Effector memory CD4-positive, alpha-beta T cell (primary cell): ENCODE measurements around the gene CBS.
"Not testable (repeated sequence)": the region's sequence is repeated elsewhere in the genome, so short reads cannot be mapped to it uniquely, and the experiment has no call there.

Experiments
- DNase-seq, 3 donors: peaks; one replicate each; pipeline ENCODE4 v3.0.0-alpha.2; 2020
- H3K27ac ChIP-seq: 2 replicates; pipeline ENCODE4 v1.7.0; 2013; ENCODE audit warnings: mild to moderate bottlenecking, low read length, moderate library complexity; ENCODE audit not compliant: insufficient read depth, poor library complexity, severe bottlenecking
- H3K27me3 ChIP-seq: replicated peaks from 2 replicates; pipeline ENCODE4 v1.7.0; 2013; ENCODE audit warnings: mild to moderate bottlenecking, low read length; ENCODE audit not compliant: insufficient read depth, control insufficient read depth, poor library complexity, severe bottlenecking
- H3K36me3 ChIP-seq: 2 replicates; pipeline ENCODE4 v1.7.0; 2013; ENCODE audit warnings: mild to moderate bottlenecking, low read length, moderate library complexity; ENCODE audit not compliant: control insufficient read depth, insufficient read depth
- H3K4me1 ChIP-seq: 2 replicates; pipeline ENCODE4 v1.7.0; 2013; ENCODE audit warnings: low read length, mild to moderate bottlenecking; ENCODE audit not compliant: control insufficient read depth, insufficient read depth, poor library complexity, severe bottlenecking
- H3K4me3 ChIP-seq: 2 replicates; pipeline ENCODE4 v1.7.0; 2013; ENCODE audit warnings: low read length, low read depth, mild to moderate bottlenecking; ENCODE audit not compliant: insufficient read depth, poor library complexity, severe bottlenecking
- H3K9me3 ChIP-seq: 2 replicates; pipeline ENCODE4 v1.7.0; 2013; ENCODE audit warnings: mild to moderate bottlenecking, low read length, moderate library complexity; ENCODE audit not compliant: control insufficient read depth

The CBS gene

DNA sequence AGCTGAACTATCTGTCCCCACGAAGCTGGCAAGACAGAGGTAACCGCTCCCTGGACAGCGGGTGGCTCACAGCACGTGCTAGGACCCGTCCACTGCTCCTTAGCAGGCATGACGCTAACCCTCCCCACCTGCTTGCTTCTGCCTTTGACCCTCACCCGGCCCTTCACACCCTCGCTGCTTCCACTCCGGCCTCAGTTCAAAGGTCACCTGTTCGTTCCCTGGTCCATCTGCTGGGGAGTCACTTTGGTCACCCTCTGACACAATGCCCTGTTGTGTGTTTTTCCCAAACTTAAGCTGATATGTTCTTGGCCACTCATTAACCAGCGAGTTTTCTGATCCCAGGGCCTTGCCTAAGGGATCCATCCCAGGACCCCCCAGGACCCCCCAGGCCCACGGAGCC lies 7.6 kb downstream of the CBS start:
- not testable (repeated sequence) for H3K4me1 ChIP-seq, H3K36me3 ChIP-seq, H3K27ac ChIP-seq, DNase-seq, H3K27me3 ChIP-seq, H3K4me3 ChIP-seq, H3K9me3 ChIP-seq

DNA sequence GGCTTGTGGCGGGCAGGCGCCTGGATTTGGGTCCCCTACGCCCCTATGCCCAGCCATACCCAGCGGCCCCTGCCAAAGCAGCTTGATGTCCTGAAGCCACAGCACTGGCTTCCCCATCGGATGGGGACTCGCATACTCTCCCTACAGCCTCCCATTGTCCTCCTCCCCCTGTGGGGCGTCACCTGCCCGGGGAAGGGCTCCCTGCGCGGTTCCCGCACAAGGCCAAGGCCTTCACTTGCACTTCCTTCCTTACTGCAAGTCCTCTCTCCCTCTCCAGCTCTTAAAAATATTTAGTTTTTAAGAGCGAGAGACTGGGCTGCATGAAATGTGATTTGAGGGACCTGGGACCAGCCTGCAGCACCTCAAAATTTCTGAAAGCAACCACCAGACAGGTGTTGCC lies 8.9 kb downstream of the CBS start:
- H3K9me3 ChIP-seq, H3K4me3 ChIP-seq, H3K27me3 ChIP-seq, H3K27ac ChIP-seq, DNase-seq, H3K4me1 ChIP-seq, H3K36me3 ChIP-seq: not testable (repeated sequence)

DNA sequence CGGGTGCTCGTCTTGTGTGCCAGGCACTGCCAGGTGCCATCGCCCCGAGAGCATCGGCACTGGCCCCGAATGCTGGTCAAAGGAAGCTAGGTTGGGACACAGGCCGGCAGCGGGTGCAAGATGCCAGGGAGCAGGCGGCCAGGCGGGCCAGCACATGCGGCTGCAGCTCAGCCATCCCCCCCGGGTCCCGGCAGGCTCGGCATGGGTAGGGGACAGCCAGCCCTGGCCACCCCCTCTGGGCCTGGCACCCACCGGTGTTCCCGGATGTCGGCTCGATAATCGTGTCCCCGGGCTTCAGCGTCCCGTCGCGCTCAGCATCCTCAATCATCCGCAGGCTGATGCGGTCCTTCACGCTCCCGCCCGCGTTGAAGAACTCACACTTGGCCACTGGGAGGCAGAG lies 9.6 kb downstream of the CBS start:
- H3K27me3 ChIP-seq, H3K27ac ChIP-seq, H3K9me3 ChIP-seq, H3K4me3 ChIP-seq, H3K36me3 ChIP-seq, H3K4me1 ChIP-seq, DNase-seq: not testable (repeated sequence)

DNA sequence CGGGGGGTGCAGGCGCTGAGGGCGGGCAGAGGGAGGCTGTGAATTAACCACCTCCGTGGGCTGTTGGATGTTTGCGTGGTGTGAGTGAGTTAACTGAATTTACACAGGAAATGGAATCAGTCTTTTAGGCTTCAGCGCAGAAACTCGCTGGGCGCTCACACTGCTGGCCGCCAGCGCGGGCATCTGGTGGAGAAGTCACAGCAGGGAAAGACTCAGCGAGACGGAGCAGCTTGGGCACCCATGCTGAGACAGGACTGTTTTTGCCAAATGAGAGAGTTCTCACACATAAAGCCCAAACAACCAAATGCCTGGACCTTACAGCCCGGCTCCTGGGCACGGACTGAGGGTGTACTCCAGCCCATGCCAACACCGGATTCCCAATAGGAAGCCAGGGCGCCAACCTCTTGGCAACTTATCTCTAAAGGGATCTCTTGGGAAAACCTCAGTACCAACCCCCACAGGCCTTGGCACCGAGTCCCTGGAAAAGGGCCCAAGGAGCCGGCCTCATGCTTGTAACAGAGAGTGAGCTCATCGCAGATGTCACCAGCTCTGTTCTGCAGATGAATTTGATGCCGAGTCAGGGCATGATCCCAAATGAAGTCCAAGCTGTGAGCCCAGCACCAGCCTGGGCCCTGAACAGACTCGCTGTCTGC lies 11.2 kb downstream of the CBS start:
- not testable (repeated sequence) for H3K36me3 ChIP-seq, H3K27me3 ChIP-seq, H3K4me3 ChIP-seq, H3K27ac ChIP-seq, H3K4me1 ChIP-seq, DNase-seq, H3K9me3 ChIP-seq

DNA sequence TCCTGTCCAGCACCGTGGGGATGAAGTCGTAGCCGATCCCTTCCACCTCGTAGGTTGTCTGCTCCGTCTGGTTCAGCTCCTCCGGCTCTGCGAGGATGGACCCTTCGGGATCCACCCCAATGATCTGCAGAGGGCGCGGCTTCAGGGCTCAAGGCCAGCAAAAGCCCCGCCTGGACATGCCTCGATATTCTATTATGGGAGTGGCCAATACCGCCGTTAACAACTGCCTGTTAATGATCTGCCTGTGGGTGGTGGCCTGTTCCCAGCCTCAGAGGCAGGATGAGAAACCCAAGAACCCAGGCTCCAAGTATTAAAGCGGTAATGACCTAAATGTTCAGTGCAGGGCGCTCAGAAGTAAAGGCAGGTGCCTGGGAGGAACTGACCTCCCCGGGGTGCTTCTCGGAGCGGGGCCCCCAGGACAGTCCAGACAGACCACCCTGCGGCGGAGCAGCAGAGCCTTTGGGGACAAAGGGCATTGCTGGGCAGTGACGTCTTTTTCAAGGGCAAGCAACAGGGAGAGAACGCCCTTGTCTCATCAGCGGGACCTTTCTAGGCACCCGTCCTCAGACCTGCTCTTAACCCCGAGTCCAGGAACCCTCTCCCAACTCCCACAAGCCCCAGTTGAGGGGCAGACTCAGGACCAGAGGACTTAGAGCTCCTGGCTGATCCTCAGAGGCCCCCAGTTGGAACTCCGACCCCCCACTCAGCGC lies 12.5 kb downstream of the CBS start:
- H3K27ac ChIP-seq, H3K4me1 ChIP-seq, DNase-seq, H3K9me3 ChIP-seq, H3K27me3 ChIP-seq, H3K4me3 ChIP-seq, H3K36me3 ChIP-seq: not testable (repeated sequence)

DNA sequence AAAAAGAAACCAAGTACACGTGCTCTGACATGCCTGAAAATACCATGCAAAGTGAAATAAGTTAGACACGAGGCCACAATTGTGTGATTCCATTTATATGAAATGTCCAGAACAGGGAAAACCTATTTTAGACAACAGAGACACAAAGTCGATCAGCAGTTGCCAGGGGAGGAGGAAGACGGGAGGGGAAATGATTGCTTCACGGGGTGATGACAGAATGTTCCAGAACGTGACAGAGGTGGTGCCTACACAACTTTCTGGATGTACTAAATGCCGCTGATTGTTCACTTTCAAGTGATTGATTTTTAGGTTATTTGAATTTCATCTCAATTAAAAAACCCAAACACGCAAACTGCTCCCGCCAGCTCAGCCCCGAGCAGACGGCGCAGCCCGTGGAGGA lies 22.5 kb downstream of the CBS start:
- H3K9me3 ChIP-seq, H3K4me1 ChIP-seq, H3K36me3 ChIP-seq, H3K27me3 ChIP-seq, H3K27ac ChIP-seq, DNase-seq, H3K4me3 ChIP-seq: not testable (repeated sequence)

DNA sequence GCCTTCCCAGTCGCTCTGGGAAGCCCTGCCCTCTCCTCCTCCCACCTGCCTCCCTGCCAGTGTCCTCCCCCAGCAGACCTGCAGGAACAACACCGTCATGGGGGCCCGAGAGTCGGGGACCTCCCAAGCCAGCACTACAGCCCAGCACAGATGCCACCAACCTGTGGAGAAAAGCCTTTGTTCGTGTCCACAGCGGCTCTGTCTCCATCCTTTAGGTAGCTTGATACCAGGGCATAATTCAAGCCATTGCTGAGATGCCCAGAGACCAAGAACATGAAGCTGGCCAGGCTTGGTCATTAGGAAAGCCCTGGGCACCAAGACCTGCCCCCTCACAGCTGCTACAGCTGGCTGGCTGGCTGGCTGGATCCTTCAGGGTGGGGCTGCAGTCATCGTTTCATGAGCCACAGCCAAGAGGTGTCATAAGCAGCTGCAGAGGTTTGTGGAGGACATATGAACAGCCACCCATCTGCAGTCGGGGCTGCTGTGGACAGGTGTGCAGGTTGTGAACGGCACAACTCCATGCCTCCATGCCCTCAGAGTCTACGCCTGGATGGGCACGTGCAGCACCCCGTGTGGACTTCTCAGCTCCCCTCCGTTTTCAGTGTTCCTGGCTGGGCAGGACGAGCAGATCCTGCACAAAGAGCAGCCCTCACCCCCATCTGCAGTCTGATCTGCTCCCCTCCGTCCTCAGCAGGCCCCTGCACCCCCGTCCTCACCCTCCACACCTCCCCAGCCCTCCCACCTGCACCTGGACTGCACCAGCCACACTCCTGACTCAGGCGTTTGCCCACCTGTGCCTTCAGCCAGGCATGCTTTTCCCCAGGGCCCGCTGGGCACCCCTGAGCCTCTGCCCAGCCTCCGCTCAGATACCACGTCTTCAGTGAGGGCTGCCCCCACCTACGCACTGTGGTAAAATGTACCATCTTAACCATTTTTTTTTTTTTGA lies 29.5 kb downstream of the CBS start:
- H3K27me3 ChIP-seq, H3K27ac ChIP-seq, DNase-seq, H3K36me3 ChIP-seq, H3K4me3 ChIP-seq, H3K9me3 ChIP-seq, H3K4me1 ChIP-seq: not testable (repeated sequence)

DNA sequence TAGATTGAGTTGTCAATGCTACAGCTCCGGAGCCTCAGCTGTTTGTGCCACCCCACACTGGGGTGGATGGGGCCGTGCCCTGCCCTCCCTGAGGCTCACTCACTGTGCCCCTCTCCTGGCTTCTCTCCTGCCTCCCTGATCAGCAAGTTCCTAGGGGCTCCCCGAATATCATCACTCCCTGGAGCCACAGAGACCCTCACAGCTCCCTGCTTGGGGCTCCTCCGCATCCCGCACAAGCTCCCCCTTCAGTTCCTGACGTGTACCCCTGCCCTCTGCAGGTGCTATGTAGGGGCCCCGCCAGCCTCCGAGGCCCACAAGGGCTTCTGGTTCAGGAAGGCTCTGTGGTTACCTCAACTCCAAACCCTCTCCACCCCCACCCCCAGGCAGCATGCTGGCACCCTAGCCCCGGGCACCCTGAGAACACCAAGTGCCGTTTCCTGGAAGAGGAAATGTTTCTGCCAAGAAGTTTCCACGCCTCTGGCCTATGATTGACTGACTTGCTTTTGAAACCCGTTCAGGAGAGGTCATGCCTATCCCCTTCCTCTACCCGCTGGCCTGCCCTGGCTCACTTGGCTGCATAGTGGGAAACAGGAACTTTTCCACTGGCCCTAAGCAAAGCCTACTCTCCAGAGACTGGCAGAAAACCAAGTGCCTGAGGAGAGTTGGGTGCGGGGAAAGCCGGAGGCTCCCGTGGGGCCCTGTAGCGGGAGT lies 30.3 kb downstream of the CBS start:
- not testable (repeated sequence) for H3K4me3 ChIP-seq, H3K9me3 ChIP-seq, H3K4me1 ChIP-seq, H3K36me3 ChIP-seq, H3K27me3 ChIP-seq, H3K27ac ChIP-seq, DNase-seq

DNA sequence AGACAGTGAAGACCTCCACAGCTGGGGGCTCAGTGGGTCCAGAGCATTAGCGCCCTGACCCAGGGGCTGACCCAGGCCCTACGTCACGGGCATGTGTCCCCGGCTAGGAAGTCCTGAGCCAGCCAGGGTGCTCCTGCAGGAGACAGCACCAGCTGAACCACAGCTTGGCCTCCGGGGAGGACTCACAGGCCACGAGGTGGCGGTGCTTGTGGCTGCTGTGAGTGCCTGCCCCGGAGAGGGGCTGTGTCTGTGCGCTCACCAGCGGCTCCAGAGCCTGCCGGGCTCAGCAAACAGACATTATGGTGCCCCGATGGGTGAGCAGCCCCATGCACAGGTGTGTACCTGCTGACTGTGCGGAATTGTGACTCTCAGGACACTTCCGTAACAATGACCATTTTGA lies 31.1 kb downstream of the CBS start:
- H3K27me3 ChIP-seq, DNase-seq, H3K4me3 ChIP-seq, H3K36me3 ChIP-seq, H3K9me3 ChIP-seq, H3K4me1 ChIP-seq, H3K27ac ChIP-seq: not testable (repeated sequence)
